Midbrain (tissue), 1 donor: ENCODE data around the gene ENOX2.

Experiments
- DNase-seq: peaks from one replicate; lab custom pipeline; 2025; lab: John Stamatoyannopoulos, UW

ENOX2 gene

GRCh38 chrX:130700629-130701028 lies 202.4 kb downstream of the ENOX2 start:
- no peak for DNase-seq

GRCh38 chrX:130699618-130700017 lies 203.4 kb downstream of the ENOX2 start:
- DNase-seq: no peak

DNA sequence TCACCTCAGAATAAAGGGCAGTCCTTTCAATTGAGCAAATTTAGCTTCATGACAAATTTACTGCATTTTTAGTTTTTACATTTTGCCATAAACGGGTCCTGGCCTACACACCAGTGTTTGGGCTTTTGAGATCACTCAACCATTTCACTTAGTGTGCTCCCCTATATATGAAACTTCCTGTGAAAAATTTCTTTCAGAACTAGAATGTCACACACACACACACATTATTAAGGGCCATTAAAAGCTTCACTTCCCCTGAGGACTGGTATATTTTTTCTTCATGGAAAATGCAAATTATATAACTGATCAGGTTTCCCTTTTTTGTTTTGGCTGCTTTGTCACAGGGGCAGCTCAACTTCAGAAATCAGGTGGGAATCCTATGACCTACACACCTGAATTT lies 206.5 kb downstream of the ENOX2 start:
- DNase-seq: no peak

GRCh38 chrX:130695931-130696330 lies 207.1 kb downstream of the ENOX2 start:
- DNase-seq: no peak

DNA sequence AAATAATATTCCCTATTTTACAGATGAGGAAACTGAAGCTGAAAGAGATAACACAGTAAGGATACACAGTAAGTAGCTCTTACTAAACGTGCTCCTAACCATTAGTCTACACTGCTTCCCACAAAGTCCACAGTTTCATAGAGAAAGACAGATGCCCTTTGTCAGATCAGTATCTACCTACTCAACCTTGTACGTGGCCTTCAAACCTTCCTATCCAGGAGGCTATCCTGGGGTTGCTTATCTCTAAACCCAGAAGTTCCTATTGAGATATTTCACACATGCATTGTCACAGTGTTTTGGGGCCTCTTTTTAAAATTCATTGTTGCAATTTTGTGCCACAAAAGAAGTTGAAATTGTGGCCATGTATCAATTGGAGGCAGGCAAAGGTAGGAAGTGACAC lies 208.0 kb downstream of the ENOX2 start:
- DNase-seq: no peak

DNA sequence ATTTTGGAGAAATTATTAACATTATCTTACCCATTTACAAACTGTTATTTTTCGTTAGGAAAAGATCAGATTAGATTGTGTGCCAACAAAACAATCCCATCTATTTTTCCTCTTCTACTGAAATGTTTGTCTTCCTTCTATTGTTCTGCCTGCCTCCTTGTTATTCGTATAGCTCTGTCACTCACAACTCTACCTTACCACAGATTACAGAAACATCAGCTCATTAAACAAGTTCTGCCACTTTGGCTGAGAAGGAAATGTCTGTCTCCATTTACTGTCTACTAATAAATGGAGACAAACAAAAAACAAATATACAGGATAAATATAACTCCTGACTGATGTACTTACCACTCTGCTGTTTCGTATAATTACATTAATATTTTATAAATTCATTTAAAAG lies 211.4 kb downstream of the ENOX2 start:
- DNase-seq: no peak

GRCh38 chrX:130688360-130688759 lies 214.6 kb downstream of the ENOX2 start:
- DNase-seq: no peak

DNA sequence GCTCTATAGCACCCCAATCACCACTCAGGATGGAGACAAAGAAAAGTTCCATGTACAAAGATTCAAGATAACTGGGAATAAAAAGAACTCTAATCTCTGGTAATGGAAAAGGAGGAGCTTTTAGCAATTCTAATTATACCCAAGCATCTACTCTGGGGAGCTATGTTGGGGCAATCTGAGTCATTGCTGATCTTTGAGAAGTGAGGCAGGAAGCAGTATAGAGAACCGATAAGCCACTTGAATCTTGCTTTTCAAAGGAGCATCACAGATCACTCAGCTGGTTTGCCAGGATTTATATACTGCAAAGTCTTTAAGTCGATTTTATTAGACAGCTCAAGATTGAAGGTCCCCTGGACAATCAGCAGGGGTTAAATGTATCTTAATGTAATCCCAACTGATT lies 220.0 kb downstream of the ENOX2 start:
- no peak for DNase-seq

- DNase-seq: no peak
These were observed 222.6 kb downstream of the ENOX2 start for GRCh38 chrX:130680164-130681035.

DNA sequence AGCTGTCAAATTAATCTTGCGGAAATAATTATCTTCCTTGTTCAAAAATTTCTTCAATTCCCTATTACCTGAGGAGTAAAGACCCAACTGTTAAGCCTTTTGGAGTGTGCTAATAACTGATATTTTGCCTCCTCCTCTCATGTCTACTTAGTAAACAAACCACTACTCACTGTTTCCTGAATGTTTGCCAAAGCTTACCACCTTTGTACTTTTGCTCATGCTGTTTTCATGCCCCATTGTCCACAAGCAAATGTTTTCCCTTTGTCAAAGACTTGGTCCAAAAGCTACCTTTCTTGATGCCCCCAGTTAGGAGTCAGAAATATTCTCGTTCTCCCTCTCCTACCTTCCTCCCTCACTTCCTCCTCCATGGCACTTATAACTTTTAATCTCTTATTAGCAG lies 226.1 kb downstream of the ENOX2 start:
- no peak for DNase-seq

DNA sequence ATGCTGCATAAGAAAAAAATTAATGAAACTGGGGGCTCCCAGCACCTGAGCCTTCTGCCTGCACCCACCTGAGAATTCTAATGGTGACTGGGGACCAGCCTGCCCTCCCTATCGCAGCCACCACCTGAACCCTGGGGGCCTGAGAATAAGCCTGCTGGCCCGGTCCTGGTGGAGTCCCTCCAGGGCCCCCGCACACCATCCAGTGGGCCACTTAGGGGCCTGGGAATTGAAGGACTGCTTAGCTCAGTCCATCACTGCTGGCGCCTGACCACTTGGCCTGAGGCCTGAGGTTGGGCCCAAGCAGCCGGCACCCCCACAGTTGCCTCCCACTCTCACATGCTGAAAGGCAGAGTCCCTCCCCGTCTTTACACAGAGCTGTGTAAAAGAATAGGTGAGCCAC lies 230.8 kb downstream of the ENOX2 start:
- DNase-seq: no peak

GRCh38 chrX:130669233-130669632 lies 233.8 kb downstream of the ENOX2 start:
- no peak for DNase-seq

DNA sequence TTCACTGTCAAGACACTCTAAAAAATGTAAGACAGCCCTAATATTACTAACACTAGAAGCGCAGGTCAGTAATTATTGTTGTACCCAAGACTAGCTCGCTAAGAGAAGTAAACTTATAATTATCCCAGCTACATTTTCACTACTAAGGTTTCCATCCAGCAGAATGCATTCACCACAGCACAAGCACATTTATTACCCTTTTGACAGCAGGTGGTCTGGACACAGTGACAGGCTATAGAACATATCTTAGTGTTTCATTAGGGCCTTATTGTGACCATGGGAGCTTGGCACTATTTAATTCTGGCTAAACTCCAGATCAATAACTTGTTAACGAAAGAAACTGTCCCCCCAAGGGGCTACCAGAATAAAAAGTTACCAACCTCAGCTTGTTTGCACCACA lies 237.7 kb downstream of the ENOX2 start:
- DNase-seq: no peak

DNA sequence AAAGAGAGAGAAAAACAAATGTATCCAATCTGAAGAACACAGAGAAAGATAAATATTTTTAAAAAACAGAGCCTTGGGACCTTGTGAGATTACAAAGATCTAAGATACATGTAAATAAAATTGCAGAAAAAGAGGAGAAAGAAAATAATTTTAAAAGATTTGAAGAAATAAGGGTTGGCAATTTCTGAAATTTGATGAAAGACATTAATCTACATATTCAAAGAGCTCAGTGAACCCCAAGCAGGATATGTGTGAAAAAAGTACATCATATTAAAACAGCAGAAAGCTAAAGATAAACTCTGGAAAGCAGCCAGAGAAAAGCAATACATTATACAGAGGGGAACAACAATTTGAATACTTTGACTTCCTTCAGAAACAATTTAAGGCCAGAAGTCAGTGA lies 244.7 kb downstream of the ENOX2 start:
- no peak for DNase-seq

- DNase-seq: no peak
These were observed 248.5 kb downstream of the ENOX2 start for GRCh38 chrX:130654409-130654950.

GRCh38 chrX:130652824-130653578 lies 250.0 kb downstream of the ENOX2 start:
- DNase-seq: no peak

DNA sequence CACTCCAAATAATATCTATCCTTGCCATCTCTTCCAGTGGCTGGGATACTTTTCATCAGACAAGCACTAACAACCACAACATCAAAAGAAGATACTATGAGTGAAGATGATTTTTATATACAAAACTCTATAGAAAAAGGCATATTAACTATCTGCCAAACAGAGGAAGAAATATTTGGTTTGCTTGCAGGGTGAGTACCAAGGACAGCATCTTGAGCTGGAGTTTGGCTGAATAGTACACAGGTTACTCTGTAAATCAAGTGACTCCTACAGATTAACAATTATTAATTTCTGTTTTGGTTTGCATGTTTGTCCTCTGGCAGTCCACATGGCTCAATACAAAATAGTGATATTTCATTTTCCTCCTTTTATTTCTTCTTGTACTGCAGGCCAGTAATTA lies 253.3 kb downstream of the ENOX2 start:
- no peak for DNase-seq

DNA sequence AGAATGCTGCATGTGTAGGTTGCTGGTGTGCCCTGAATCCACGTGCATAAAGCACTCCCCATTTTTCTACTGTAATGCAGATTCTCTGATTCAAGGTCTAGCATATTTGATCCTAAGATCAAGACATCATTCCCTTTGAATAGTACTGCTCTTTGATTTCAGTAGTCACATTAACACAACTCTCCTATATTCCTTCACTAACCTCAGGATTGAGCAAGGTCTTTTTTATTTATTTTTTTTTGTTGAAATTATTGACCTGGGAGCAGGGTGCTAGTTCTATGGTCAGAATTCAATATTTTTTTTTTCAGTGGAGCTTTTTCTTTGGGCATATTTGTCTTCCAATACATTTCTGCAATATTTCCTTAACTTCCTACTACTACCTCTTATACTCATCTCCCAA lies 255.5 kb downstream of the ENOX2 start:
- no peak for DNase-seq

DNA sequence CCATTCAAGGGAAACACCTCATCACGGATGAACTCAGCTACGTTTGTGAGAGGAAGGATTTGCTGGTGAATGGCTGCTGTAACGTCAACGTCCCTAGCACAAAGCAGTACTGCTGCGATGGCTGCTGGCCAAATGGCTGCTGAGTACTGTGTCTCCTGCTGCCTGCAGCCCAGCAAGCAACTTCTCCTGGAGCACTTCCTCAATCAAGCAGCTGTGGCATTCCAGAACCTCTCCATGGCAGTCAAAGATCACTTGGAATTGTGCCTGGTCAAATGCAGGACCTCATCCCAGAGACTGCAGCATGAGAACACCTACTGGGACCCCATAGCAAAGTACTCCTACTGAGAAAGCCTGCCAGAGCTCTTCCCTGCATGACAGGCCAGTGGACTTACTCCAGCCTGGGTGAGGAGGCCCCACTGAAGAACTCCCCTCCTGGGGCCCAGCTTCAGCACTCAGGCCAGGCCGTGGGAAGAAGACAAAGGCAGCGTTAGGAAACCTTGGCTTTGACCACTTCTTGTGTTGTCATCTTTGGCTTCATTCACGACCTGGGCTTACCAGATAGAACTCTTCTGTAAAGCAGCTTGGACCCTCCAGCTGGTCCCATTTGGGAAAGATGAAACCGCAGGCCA lies 256.9 kb downstream of the ENOX2 start:
- no peak for DNase-seq

DNA sequence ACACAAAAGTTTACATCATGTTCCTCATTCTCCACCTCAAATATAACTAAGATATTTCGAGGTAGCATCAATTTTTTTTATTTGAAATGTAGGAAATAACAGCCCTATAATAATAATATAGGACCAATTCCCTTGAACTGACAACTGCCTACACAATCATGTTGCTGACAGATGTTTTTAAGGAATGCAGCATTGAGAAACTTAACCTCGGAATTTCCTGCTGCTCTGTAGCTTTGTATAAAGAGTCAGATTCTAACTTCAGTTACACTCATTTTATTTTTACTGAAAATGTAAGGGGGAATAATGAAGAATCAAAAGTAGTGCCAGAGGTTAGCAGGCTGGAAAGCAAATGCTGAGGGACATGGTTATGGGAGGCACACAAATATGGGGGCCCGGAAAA lies 265.4 kb downstream of the ENOX2 start:
- no peak for DNase-seq

GRCh38 chrX:130636277-130636676 lies 266.7 kb downstream of the ENOX2 start:
- DNase-seq: no peak

DNA sequence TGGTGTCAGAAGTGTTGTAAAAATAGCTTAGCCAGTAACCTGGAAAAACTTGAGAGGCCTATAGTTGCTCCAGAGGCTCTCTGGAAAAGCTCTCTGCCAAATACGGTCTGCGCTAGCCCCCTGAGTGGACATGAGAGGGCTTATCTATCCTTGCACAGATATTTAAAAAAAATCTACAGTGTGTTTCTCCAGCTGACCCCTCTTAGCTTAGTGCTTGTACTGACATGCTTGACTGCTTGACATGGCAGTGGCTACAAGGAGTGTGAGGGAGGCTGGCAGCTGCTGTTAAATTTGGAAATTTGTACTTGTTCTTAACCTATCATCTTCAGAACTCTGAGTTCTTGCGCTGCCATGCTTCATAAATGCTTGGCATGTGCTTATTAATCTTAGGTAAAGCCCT lies 272.0 kb downstream of the ENOX2 start:
- no peak for DNase-seq

DNA sequence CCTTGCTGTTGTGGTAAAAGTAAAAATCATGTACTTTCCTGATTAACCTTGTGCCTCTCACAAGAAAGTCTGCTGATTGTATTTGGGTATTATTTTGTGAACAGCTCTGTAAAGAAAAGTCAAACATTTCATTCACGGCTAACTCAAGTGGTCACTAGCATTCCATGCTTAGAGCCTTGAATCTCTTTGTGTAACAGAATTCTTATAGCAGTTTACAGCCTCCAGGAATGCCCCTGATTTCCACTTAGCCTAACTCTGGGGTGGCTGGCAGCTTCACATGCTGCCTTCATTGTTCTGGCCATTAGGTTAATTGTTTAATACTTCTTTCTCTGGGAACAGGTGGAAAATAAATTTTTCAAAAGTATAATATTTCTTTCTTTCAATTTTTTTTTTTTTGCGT lies 274.5 kb downstream of the ENOX2 start:
- no peak for DNase-seq
